SH-SY5Y (cell line): ENCODE results near the gene GALNT9.

Experiments used
- GATA2 ChIP-seq: IDR thresholded peaks from 2 replicates; pipeline ENCODE4 v1.6.1; 2011; ENCODE audit warnings: mild to moderate bottlenecking, low read depth, low read length
- GATA3 ChIP-seq: IDR thresholded peaks from 2 replicates; pipeline ENCODE4 v1.6.1; 2011; ENCODE audit warnings: low read depth, mild to moderate bottlenecking, low read length, moderate library complexity

- TF ChIP-seq GATA2 (no peak), GATA3 (no peak)
These were observed 90.0 kb downstream of the GALNT9 start for GRCh38 chr12:132239392-132239791.
